Activated T-helper 1 cell treated with anti-CD3 and anti-CD28 coated beads, Interleukin-2, amount 50 U/mL, for 16 hours (primary cell): ENCODE results near the gene CNFN.

Experiments
- DNase-seq, 2 donors: peaks; one replicate each; pipeline ENCODE4 v3.0.0-alpha.2; 2020; ENCODE audit warnings: low read depth in 1 of 2, low spot score in 1 of 2

CNFN gene, protein sequence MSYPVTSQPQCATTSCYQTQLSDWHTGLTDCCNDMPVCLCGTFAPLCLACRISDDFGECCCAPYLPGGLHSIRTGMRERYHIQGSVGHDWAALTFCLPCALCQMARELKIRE

GRCh38 chr19:42389899-42390298, at the start of gene CNFN:
CNFN (minus strand) TSS chr19:42390297; CDS start chr19:42389037, 1,260 bp downstream.
- no peak for DNase-seq

DNA sequence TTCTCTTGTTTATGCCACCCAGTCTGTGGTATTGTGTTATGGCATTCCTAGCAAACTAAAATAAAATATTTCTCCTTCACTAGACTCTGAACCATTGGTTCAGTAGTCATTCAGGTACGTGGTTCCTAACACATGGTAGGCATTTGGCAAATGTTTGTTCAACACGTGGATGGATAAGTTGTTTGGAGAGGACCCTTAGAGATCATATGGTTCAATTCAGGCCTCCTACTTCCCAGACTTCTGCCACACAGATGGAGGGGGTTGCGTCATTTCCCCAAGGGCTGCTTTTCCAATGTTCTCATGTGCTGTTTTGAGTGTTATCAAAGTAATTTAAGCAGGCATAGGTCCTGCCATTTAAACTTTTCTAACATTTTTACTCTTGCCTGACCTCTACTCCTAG, 45.9 kb upstream of the CNFN start:
- DNase-seq: no peak

GRCh38 chr19:42435316-42435715, 45.2 kb upstream of the CNFN start:
- DNase-seq: no peak

- DNase-seq: peak; percentile 43 to 50
These were observed 43.6 kb upstream of the CNFN start for GRCh38 chr19:42433503-42434260.

GRCh38 chr19:42431486-42431885, 41.4 kb upstream of the CNFN start:
- no peak for DNase-seq

DNA sequence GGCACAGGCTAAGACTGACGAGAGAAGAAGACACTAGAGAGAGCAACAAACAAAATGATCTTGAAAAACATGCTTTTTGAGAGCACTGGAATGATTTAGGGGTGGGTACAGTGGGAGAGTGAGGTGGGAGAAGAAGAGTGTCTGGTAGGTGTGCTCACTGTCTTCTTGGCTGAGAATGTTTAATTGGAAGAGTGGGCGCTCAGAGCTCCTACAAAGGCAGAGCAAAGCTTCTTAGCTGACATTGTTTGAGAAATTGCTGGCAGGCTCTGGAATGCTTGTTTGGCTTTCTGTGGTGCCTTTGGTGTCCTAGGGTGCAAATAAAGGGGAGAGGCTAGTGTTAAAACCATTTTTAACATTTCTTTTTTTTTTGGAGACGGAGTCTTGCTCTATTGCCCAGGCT, 38.6 kb upstream of the CNFN start:
- DNase-seq: no peak

DNA sequence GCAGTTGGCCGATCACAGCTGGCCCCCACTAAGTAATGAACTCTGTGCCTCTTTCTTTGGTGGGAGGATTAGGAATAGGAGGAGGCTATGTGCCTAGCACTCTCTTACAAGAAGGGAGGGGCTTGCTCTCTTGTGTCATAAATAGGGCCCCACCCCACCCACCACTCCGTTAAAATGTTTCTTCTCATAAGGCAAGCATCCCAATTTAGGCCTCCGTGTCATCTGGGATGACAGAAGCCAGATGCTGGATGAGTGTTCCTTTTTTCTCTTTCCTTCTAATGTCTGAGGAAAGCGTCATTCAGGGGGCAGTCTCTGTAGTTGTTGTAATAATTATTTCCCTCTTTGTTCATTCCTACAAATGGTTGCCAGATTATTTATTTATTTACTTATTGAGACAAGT, 37.2 kb upstream of the CNFN start, which contains the start of gene LIPE:
TSS of gene LIPE (minus strand) at position 76 of the 400 bp plus-strand sequence. CDS start 239 bp downstream, outside the sequence.
- DNase-seq: no peak

- no peak for DNase-seq
These were observed 36.5 kb upstream of the CNFN start for GRCh38 chr19:42426643-42427042.

- DNase-seq: no peak
These were observed 34.6 kb upstream of the CNFN start for GRCh38 chr19:42424712-42425131.

- DNase-seq: no peak
These were observed 34.2 kb upstream of the CNFN start for GRCh38 chr19:42424345-42424707.

- DNase-seq: peak; percentile 87 to 88
These were observed 33.6 kb upstream of the CNFN start for GRCh38 chr19:42423462-42424344.

GRCh38 chr19:42422901-42423461, 32.9 kb upstream of the CNFN start:
- DNase-seq: peak in 1 of 2 donors; percentile 29

DNA sequence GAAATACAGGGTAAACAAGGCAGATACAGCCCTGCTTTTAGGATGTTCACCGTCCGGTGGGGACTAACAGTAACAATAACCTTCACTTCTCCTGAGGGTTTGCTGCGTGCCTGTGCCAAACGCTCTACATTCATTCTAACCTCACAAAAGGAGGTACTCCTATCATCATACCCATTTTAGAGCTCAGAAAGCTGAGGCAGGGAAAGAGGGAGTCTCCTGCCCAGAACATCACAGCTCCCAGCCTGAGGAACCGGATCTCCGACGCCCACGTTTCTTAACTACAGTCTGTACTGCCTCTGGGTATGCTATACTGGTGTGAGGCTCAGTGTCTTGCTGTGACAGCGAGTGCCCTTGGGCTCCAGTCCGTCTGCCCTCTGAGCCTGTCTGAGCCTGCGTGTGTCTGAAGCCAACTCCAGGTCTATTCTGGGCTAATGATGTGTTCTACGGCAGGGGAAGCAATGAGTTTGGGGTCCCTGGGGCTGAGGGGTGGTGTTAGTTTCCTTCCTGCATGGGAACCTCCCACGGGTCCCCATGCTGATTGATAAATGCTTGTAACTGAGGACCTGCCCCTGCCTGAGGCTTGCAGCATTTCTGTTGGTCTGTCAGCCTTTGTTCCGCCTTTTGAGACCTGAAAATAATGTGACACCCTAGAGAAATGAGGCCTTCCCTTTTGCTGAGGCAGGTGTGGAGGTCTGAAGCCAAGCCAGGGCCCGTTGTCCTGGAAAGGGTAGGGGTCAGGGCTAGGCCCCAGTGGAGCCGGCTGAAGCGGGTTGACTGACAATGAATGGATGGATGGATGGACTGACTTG, 32.2 kb upstream of the CNFN start:
- DNase-seq: no peak

DNA sequence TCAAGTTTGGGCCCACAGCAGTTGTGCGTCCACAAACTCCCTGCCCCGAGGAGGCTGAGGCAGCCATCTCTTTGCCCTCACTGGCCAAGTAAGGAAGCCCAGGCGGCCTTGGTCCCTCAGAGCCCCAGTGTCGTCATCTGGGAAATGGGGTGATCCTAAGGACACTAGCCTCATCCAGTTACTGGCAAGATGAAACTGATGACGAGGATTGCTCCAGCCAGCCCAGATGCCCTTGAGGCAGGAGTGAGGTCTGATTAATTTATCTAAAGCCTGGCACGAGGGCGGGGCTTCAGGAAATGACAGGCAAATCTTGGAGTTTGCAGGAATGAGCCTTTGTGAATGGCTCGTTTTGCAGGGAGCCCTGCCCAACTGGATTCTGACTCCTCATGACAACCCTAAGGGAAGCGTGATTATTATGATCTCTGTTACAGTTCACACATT, 31.5 kb upstream of the CNFN start:
- no peak for DNase-seq

- DNase-seq: no peak
These were observed 31.0 kb upstream of the CNFN start for GRCh38 chr19:42421101-42421500.

GRCh38 chr19:42420055-42420544, 30.0 kb upstream of the CNFN start:
- DNase-seq: peak; percentile 64 to 65

DNA sequence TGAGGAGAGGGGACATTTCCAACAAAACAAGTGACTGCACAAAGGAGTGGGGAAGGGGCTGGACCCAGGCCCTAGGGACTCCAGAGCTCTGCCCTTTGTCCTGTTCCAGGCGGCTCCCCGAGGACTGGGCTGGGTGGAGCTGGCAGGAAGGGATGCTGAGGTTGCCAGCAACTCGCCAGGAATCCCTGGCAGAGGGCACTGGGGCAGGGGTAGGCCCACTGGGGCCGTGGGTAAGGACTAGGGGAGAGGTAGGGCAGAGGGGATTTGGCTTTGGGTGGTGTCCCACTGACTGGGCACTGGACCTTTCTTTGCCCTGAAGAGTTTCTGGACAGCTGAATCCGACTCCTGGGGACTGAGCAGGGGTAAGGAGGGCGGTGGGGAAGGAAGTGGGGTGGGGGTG, 29.2 kb upstream of the CNFN start:
- no peak for DNase-seq

- DNase-seq: no peak
These were observed 22.6 kb upstream of the CNFN start for GRCh38 chr19:42412661-42413076.

DNA sequence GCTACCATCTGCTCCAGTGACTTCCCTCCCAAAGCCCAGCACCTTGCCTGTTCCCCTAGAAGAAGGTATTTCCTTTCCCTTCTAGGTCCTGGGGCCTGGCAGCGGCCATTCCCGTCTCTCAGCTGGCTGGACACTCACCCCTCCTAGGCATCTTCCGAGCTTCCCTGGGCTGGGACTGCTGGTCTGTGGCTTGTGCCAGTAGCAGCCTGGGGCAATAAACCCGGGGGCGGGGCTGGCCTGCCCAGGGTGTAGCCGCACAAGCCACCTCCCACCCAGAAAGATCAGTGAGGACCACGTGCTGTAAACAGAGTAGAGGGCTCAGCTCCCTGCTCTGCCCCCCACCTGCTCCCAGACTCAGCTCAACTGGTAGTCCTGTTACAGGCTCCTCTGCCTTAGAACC, 22.1 kb upstream of the CNFN start:
- DNase-seq: no peak

DNA sequence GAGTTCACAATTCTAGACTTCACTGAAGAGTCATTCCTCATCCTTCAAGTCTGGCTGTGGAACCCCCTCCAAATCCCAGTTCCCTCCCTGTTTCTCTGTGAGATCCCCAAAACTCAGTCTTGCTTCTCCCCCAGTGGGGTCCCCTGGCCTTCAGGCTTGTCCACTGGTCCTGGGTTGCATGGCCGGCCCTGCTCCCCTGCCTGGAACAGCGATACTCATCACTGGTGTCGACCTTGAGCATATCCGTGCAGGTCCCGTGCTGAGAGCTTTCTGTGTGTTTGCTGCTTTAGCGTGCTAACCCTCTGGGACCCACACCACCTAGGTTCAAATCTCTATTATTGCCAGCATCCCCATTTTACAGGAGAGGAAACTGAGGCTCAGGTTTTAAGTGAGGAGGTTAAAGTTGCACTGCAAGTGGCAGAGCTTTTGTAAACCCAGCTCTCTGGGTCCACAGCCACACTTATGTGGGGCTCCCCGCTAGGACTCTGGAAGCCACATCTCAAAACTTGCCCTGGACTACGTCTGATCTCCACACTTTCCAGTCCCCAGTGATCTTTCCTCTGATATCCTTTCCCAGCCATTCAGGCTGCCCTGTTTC, 21.6 kb upstream of the CNFN start:
- no peak for DNase-seq
